IMR-90 (cell line): Measurements from ENCODE around the gene ZNF580. TPM values are rescaled to one million over a fixed set of nuclear protein-coding genes. Genes with fewer than 3 reads are reported as not detected.
A peak's percentile ranks its signal among the peaks of the same experiment; 100 is the strongest.

Experiments used
- ATAC-seq: fragments of 200-7000 bp; cut with Tn5 transposase; 2 replicates; pipeline ENCODE4 v1.9.1; 2020; ENCODE audit warnings: low read depth, mild to moderate bottlenecking, moderate library complexity
- BruUV-seq: library from RNA; stranded (reverse); fragments of 400-500 nt; replicated peaks from 2 replicates; lab custom pipeline; 2021; lab: Mats Ljungman, UMichigan
- CTCF ChIA-PET: fragments of 300-600 bp; formaldehyde crosslinking; extraction: SDS; loops from one replicate; lab custom pipeline; 2021; ENCODE audit warnings: antibody characterized with exemption; lab: Yijun Ruan, JAX
- POLR2A ChIA-PET: fragments of 300-600 bp; sonication (Branson Sonifier 250); formaldehyde crosslinking; loops from one replicate; lab custom pipeline; 2022; ENCODE audit warnings: antibody characterized with exemption; ENCODE audit not compliant: unreplicated experiment; lab: Charles Lee
- DNase-seq: peaks from one replicate; pipeline ENCODE4 v3.0.0; 2013
- H2AFZ ChIP-seq: replicated peaks from 2 replicates; pipeline ENCODE3; 2013; ENCODE audit warnings: low read length, mild to moderate bottlenecking; ENCODE audit not compliant: poor library complexity
- H2AK5ac ChIP-seq: 2 replicates; pipeline ENCODE4 v1.6.1; 2013; ENCODE audit warnings: low read depth, low read length, inconsistent platforms
- H2AK9ac ChIP-seq: replicated peaks from 2 replicates; pipeline ENCODE3; 2013; ENCODE audit warnings: mild to moderate bottlenecking, low read depth, low read length, moderate library complexity; ENCODE audit not compliant: poor library complexity
- H2BK120ac ChIP-seq: 2 replicates; pipeline ENCODE4 v1.6.1; 2013; ENCODE audit warnings: low read depth, low read length, inconsistent platforms
- H2BK15ac ChIP-seq: 3 replicates; pipeline ENCODE4 v1.6.1; 2013; ENCODE audit warnings: low read depth, low read length, inconsistent platforms
- H2BK20ac ChIP-seq: 2 replicates; pipeline ENCODE4 v1.6.1; 2013; ENCODE audit warnings: low read depth, mild to moderate bottlenecking, inconsistent platforms, low read length, moderate library complexity
- H2BK5ac ChIP-seq: 2 replicates; pipeline ENCODE4 v1.6.1; 2013; ENCODE audit warnings: mild to moderate bottlenecking, low read depth, low read length, inconsistent platforms; ENCODE audit not compliant: poor library complexity, severe bottlenecking
- H3K14ac ChIP-seq: replicated peaks from 2 replicates; pipeline ENCODE4 v1.6.1; 2013; ENCODE audit warnings: low read depth, low read length, inconsistent platforms
- H3K18ac ChIP-seq: 2 replicates; pipeline ENCODE4 v1.6.1; 2013; ENCODE audit warnings: low read depth, low read length, control low read depth
- H3K23ac ChIP-seq: 2 replicates; pipeline ENCODE4 v1.6.1; 2013; ENCODE audit warnings: low read depth, low read length, inconsistent platforms
- H3K27ac ChIP-seq: 2 replicates; pipeline ENCODE4 v1.5.1; 2013; ENCODE audit warnings: mild to moderate bottlenecking, control low read depth, low read length; ENCODE audit not compliant: insufficient read depth
- H3K27me3 ChIP-seq: 2 replicates; pipeline ENCODE4 v1.6.1; 2013; ENCODE audit warnings: low read length; ENCODE audit not compliant: control insufficient read depth, insufficient read depth
- H3K36me3 ChIP-seq: 2 replicates; pipeline ENCODE4 v1.6.1; 2013; ENCODE audit warnings: low read length, mixed read lengths; ENCODE audit not compliant: control insufficient read depth, insufficient read depth
- H3K4ac ChIP-seq: 2 replicates; pipeline ENCODE4 v1.6.1; 2013; ENCODE audit warnings: low read depth, low read length, inconsistent platforms
- H3K4me1 ChIP-seq: 2 replicates; pipeline ENCODE4 v1.6.1; 2013; ENCODE audit warnings: low read length, mixed read lengths; ENCODE audit not compliant: control insufficient read depth, insufficient read depth
- H3K4me2 ChIP-seq: 2 replicates; pipeline ENCODE4 v1.6.1; 2013; ENCODE audit warnings: low read depth, mild to moderate bottlenecking, control low read depth, low read length, moderate library complexity
- H3K4me3 ChIP-seq: 2 replicates; pipeline ENCODE4 v1.5.1; 2013; ENCODE audit warnings: low read depth, mild to moderate bottlenecking, control low read depth, low read length, moderate library complexity; ENCODE audit not compliant: insufficient read depth
- H3K56ac ChIP-seq: 2 replicates; pipeline ENCODE4 v1.6.1; 2013; ENCODE audit warnings: low read length, inconsistent platforms; ENCODE audit not compliant: insufficient read depth; ENCODE audit errors: extremely low read depth
- H3K79me1 ChIP-seq, 2 experiments: 2 replicates each; pipeline ENCODE4 v1.6.1; 2013; ENCODE audit warnings: low read length in 2 of 2, inconsistent platforms in 1 of 2, low read depth in 1 of 2
- H3K9ac ChIP-seq: 2 replicates; pipeline ENCODE4 v1.6.1; 2013; ENCODE audit warnings: low read depth, low read length, control low read depth
- H3K9me1 ChIP-seq: 2 replicates; pipeline ENCODE4 v1.6.1; 2013; ENCODE audit warnings: low read length, inconsistent platforms; ENCODE audit not compliant: insufficient read depth
- H3K9me3 ChIP-seq: 2 replicates; pipeline ENCODE4 v1.6.1; 2013; ENCODE audit warnings: low read length; ENCODE audit not compliant: control insufficient read depth, insufficient read depth
- H4K20me1 ChIP-seq: 2 replicates; pipeline ENCODE4 v1.6.1; 2013; ENCODE audit warnings: low read length, inconsistent platforms; ENCODE audit not compliant: insufficient read depth
- H4K5ac ChIP-seq: 2 replicates; pipeline ENCODE4 v1.6.1; 2013; ENCODE audit warnings: mild to moderate bottlenecking, low read depth, low read length, control low read depth
- H4K8ac ChIP-seq, 2 experiments: 2 replicates each; pipeline ENCODE4 v1.6.1; 2013; ENCODE audit warnings: low read depth in 2 of 2, low read length in 2 of 2, control low read depth in 1 of 2, inconsistent platforms in 1 of 2
- H4K91ac ChIP-seq: 2 replicates; pipeline ENCODE4 v1.6.1; 2013; ENCODE audit warnings: low read depth, low read length, inconsistent platforms; ENCODE audit not compliant: insufficient read depth
- CEBPB ChIP-seq: IDR thresholded peaks from 2 replicates; pipeline ENCODE4 v1.6.1; 2012; ENCODE audit warnings: low read depth, low read length, improper control_type of control experiment
- FOS ChIP-seq: fragments of 150-350 bp; IDR thresholded peaks from 2 replicates; pipeline ENCODE4 v1.6.1; 2016; ENCODE audit warnings: low read depth, low read length
- MAFK ChIP-seq: IDR thresholded peaks from 2 replicates; pipeline ENCODE4 v1.6.1; 2012; ENCODE audit warnings: low read depth, low read length, improper control_type of control experiment
- NFE2L2 ChIP-seq: fragments of 150-350 bp; IDR thresholded peaks from 2 replicates; pipeline ENCODE4 v1.6.1; 2016; ENCODE audit warnings: low read depth, mild to moderate bottlenecking, low read length
- POLR2A ChIP-seq: IDR thresholded peaks from 2 replicates; pipeline ENCODE4 v1.6.1; 2012; ENCODE audit warnings: mild to moderate bottlenecking, low read depth, low read length
- RCOR1 ChIP-seq: IDR thresholded peaks from 2 replicates; pipeline ENCODE4 v1.6.1; 2012; ENCODE audit warnings: mild to moderate bottlenecking, low read length, improper control_type of control experiment; ENCODE audit not compliant: insufficient replicate concordance
- SMC3 ChIP-seq: fragments of 150-350 bp; IDR thresholded peaks from 2 replicates; pipeline ENCODE4 v1.6.1; 2016; ENCODE audit warnings: low read depth, mild to moderate bottlenecking, antibody characterized with exemption, low read length, moderate library complexity
- WGBS, 2 experiments: methylation state at CpG; one replicate each; pipeline versions ENCODE4 v1.1.5 to v1.1.7; 2013; ENCODE audit warnings: missing lambda C conversion rate in 2 of 2; ENCODE audit not compliant: insufficient read length in 1 of 2; ENCODE audit errors: extremely low coverage in 2 of 2; 5-methylcytosine and 5-hydroxymethylcytosine counted together
- dilution Hi-C: fragments of 300-500 bp; cut with HindIII; formaldehyde crosslinking; loops from one replicate; pipeline ENCODE4 v1.14.3; 2018; ENCODE audit warnings: low sequenced_read_pairs; ENCODE audit not compliant: unreplicated experiment
- in situ Hi-C: fragments of 300-500 bp; cut with MboI; formaldehyde crosslinking; loops from 3 replicates; pipeline ENCODE4 v1.14.3; 2019; ENCODE audit warnings: low sequenced_read_pairs, inconsistent platforms, mixed read lengths
- intact Hi-C: fragments of 100-400 bp; cut with micrococcal nuclease; formaldehyde crosslinking; loops from 2 replicates; pipeline ENCODE4 v1.10.0; 2022
- polyA plus RNA-seq, 3 experiments: library from polyadenylated mRNA; depleted of rRNA; stranded (reverse); fragments of >200 nt; gene quantifications; 2 replicates each; pipeline ENCODE4 v1.2.3, GENCODE V29; 2012; ENCODE audit warnings: low replicate concordance in 1 of 3
- total RNA-seq: library from RNA; depleted of rRNA; stranded (reverse); fragments of >200 nt; gene quantifications from 2 replicates; pipeline ENCODE4 v1.2.3, GENCODE V29; 2012
- TF ChIP-seq, protein P1 (sequence below): fragments of 150-350 bp; IDR thresholded peaks from 2 replicates; pipeline ENCODE4 v1.6.1; 2017; ENCODE audit warnings: mild to moderate bottlenecking, antibody characterized with exemption, low read length, low read depth

ZNF580 gene
- total and polyA plus RNA-seq, 2 of the 4 experiments (the other 2 are of a cell fraction): 1.4 to 36.9 TPM

- ChIA-PET CTCF (no interaction called here), POLR2A (no interaction called here)
- Histone ChIP-seq H4K5ac (peak overlapping the region; percentile 28; the same call in 1 of the 2 replicates), H3K4me1 (peaks cover 5% of the 10 kb centered on the region; the same call in 1 of the 2 replicates), H2BK15ac (no peak overlapping the region), H2AK9ac (peak overlapping the region; percentile 91), H3K27ac (peak overlapping the region; percentile 78), H3K4ac (peak overlapping the region; percentile 75), H3K79me1 (peaks cover 13 to 64% of the 10 kb centered on the region in 2 experiments; a peak in 3 of 4 replicates), H3K36me3 (peaks cover 38% of the 10 kb centered on the region), H3K9me3 (no peaks in the 10 kb centered on the region), H2BK120ac (no peak overlapping the region), H2BK5ac (peak overlapping the region; percentile 85), H4K8ac (peak overlapping the region; percentile 47 to 77; a peak in 3 of 4 replicates), H3K23ac (peak overlapping the region; percentile 73; the same call in 1 of the 2 replicates), H3K27me3 (no peaks in the 10 kb centered on the region), H3K14ac (peak overlapping the region; percentile 35), H3K9ac (peak overlapping the region; percentile 98), H4K20me1 (peaks cover 63% of the 10 kb centered on the region), H3K4me3 (peak overlapping the region; percentile 80), H3K56ac (peak overlapping the region; percentile 73), H2AK5ac (peak overlapping the region; percentile 67), H2BK20ac (no peak overlapping the region), H2AFZ (peak overlapping the region; percentile 94), H3K4me2 (peak overlapping the region; percentile 96), H3K18ac (no peak overlapping the region), H3K9me1 (peaks cover 3% of the 10 kb centered on the region; the same call in 1 of the 2 replicates), H4K91ac (peak overlapping the region; percentile 43; the same call in 1 of the 2 replicates)
- dilution Hi-C loops: no loop called here
- TF ChIP-seq NFE2L2: no peak
- TF ChIP-seq, protein P1, sequence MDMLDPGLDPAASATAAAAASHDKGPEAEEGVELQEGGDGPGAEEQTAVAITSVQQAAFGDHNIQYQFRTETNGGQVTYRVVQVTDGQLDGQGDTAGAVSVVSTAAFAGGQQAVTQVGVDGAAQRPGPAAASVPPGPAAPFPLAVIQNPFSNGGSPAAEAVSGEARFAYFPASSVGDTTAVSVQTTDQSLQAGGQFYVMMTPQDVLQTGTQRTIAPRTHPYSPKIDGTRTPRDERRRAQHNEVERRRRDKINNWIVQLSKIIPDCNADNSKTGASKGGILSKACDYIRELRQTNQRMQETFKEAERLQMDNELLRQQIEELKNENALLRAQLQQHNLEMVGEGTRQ: no peak
- TF ChIP-seq POLR2A: no peak
- no peak for TF ChIP-seq FOS
- TF ChIP-seq SMC3: no peak
- no peak for TF ChIP-seq CEBPB
- TF ChIP-seq RCOR1: no peak
- peak; percentile 6; the same call in 1 of the 2 replicates for TF ChIP-seq MAFK
- in situ Hi-C loops: loop anchor here (25.0 kb wide), 1 partner anchor 461 kb away; the partner anchor contains the start of gene ZNF444
- ATAC-seq (no peak), DNase-seq (no peak)
- BruUV-seq: TSS peak; percentile 53
- WGBS, 2 experiments: 0% methylated on average over 1 of the region's 16 CpGs; no CpG with 5 or more reads in 1 of the 2 experiments
- intact Hi-C loops: loop anchor here (2.0 kb wide), 1 partner anchor 21 kb away; the partner anchor contains the start of gene U2AF2
Measured at GRCh38 chr19:55675661-55676354, 35.0 kb downstream of the ZNF580 start.
